Fibroblast of upper back skin (primary cell): ENCODE results near the gene DKKL1.
"Not testable (repeated sequence)": the region's sequence is repeated elsewhere in the genome, so short reads cannot be mapped to it uniquely, and the experiment has no call there.

Experiments
- DNase-seq: peaks from one replicate; pipeline ENCODE4 v3.0.0-alpha.2; 2013

The DKKL1 gene

GRCh38 chr19:49362048-49362928 is 1.4 kb upstream of the DKKL1 start, which contains the start of gene TEAD2:
Gene TEAD2 (minus strand): TSS chr19:49362416. CDS start chr19:49360075, 2,341 bp downstream.
- DNase-seq: peak; percentile 67

GRCh38 chr19:49362929-49363267 is 779 bp upstream of the DKKL1 start:
- peak; percentile 41 for DNase-seq

GRCh38 chr19:49364083-49364737 is 533 bp downstream of the DKKL1 start:
- DNase-seq: no peak

GRCh38 chr19:49366110-49366509 is 2.4 kb downstream of the DKKL1 start:
- DNase-seq: no peak

GRCh38 chr19:49368711-49369358 is 5.2 kb downstream of the DKKL1 start:
- DNase-seq: no peak

GRCh38 chr19:49371184-49371583 is 7.5 kb downstream of the DKKL1 start:
- DNase-seq: no peak

GRCh38 chr19:49373174-49373573 is 9.5 kb downstream of the DKKL1 start:
- not testable (repeated sequence) for DNase-seq

- no peak for DNase-seq
These were observed 11.2 kb downstream of the DKKL1 start for GRCh38 chr19:49374665-49375434.

GRCh38 chr19:49378512-49378911 is 14.8 kb downstream of the DKKL1 start:
- DNase-seq: no peak

GRCh38 chr19:49380391-49380790 is 16.7 kb downstream of the DKKL1 start:
- DNase-seq: no peak

GRCh38 chr19:49382639-49383038 is 19.0 kb downstream of the DKKL1 start:
- no peak for DNase-seq

- DNase-seq: no peak
These were observed 19.9 kb downstream of the DKKL1 start for GRCh38 chr19:49383599-49383998.

GRCh38 chr19:49387936-49388372 is 24.3 kb downstream of the DKKL1 start, which contains the start of gene KASH5:
Gene KASH5 (plus strand): TSS chr19:49388249. CDS start chr19:49390884, 2,635 bp downstream.
- peak; percentile 45 for DNase-seq

GRCh38 chr19:49389406-49389805 is 25.7 kb downstream of the DKKL1 start:
- DNase-seq: no peak

GRCh38 chr19:49390131-49390928 is 26.7 kb downstream of the DKKL1 start:
- no peak for DNase-seq

GRCh38 chr19:49390929-49391359 is 27.3 kb downstream of the DKKL1 start:
- no peak for DNase-seq

GRCh38 chr19:49391581-49392399 is 28.1 kb downstream of the DKKL1 start:
- DNase-seq: peak; percentile 68

GRCh38 chr19:49393881-49394280 is 30.2 kb downstream of the DKKL1 start:
- DNase-seq: no peak

GRCh38 chr19:49395581-49396407 is 32.1 kb downstream of the DKKL1 start:
- DNase-seq: no peak
